HG03095 (cell line): ENCODE results near the gene PRCC.
A peak's percentile ranks its signal among the peaks of the same experiment; 100 is the strongest.

ENCODE experiments used
- ATAC-seq: cut with Tn5 transposase; IDR thresholded peaks from one replicate; pipeline ENCODE4 v1.9.1; 2021; ENCODE audit warnings: moderate library complexity; ENCODE audit not compliant: unreplicated experiment

The PRCC gene

GRCh38 chr1:156767101-156767878 lies at the start of gene PRCC:
Gene PRCC, plus strand, starts transcription at chr1:156767535. Its CDS starts 237 bp downstream, at chr1:156767772.
- ATAC-seq: peak; percentile 89

- no peak for ATAC-seq
Observed at GRCh38 chr1:156721131-156721530, 46.2 kb upstream of the PRCC start.

- no peak for ATAC-seq
Observed at GRCh38 chr1:156721535-156721934, 45.8 kb upstream of the PRCC start.

- ATAC-seq: peak; percentile 35
Observed at GRCh38 chr1:156725683-156726280, 41.6 kb upstream of the PRCC start.

- ATAC-seq: no peak
Observed at GRCh38 chr1:156726549-156727226, 40.6 kb upstream of the PRCC start.

GRCh38 chr1:156727492-156727891 lies 39.8 kb upstream of the PRCC start:
- no peak for ATAC-seq

- ATAC-seq: peak; percentile 47
Observed at GRCh38 chr1:156727926-156728598, 39.3 kb upstream of the PRCC start, which contains the start of gene METTL25B. Gene METTL25B, plus strand, starts transcription at chr1:156728469. Its CDS starts 636 bp downstream, at chr1:156729105.

- peak; percentile 78 for ATAC-seq
Observed at GRCh38 chr1:156728599-156729462, 38.5 kb upstream of the PRCC start, which contains the start of gene ISG20L2. Gene ISG20L2, minus strand, starts transcription at chr1:156728766. Its CDS starts 1,114 bp downstream, at chr1:156727652.

- no peak for ATAC-seq
Observed at GRCh38 chr1:156733989-156734584, 33.2 kb upstream of the PRCC start.

GRCh38 chr1:156738407-156738806 lies 28.9 kb upstream of the PRCC start:
- no peak for ATAC-seq

- no peak for ATAC-seq
Observed at GRCh38 chr1:156738916-156739315, 28.4 kb upstream of the PRCC start.

- ATAC-seq: peak; percentile 6
Observed at GRCh38 chr1:156740237-156740740, 27.0 kb upstream of the PRCC start.

GRCh38 chr1:156740741-156741480 lies 26.4 kb upstream of the PRCC start, which contains the start of gene MRPL24:
Gene MRPL24, minus strand, starts transcription at chr1:156741088. Its CDS starts 2,384 bp downstream, at chr1:156738704.
- ATAC-seq: peak; percentile 71

- no peak for ATAC-seq
Observed at GRCh38 chr1:156741481-156741983, 25.8 kb upstream of the PRCC start.

- ATAC-seq: no peak
Observed at GRCh38 chr1:156742017-156742416, 25.3 kb upstream of the PRCC start.

- no peak for ATAC-seq
Observed at GRCh38 chr1:156742801-156743200, 24.5 kb upstream of the PRCC start.

- ATAC-seq: no peak
Observed at GRCh38 chr1:156743367-156744302, 23.7 kb upstream of the PRCC start.
